Astrocyte of the spinal cord (primary cell): ENCODE results near the gene STMN3.

Experiments used
- DNase-seq: peaks from one replicate; pipeline ENCODE4 v3.0.0; 2011; ENCODE audit warnings: low read depth, low spot score
- H3K4me3 ChIP-seq: 2 replicates; pipeline ENCODE4 v1.5.1; 2011; ENCODE audit warnings: low read depth, mild to moderate bottlenecking, low read length, moderate library complexity
- CTCF ChIP-seq: IDR thresholded peaks from 2 replicates; pipeline ENCODE4 v1.5.1; 2012; ENCODE audit warnings: low read depth, mild to moderate bottlenecking, low read length, inconsistent platforms
- in situ Hi-C: cut with HindIII; loops from 2 replicates; pipeline ENCODE4 v1.10.0; 2017; ENCODE audit warnings: low sequenced_read_pairs

STMN3 gene

DNA sequence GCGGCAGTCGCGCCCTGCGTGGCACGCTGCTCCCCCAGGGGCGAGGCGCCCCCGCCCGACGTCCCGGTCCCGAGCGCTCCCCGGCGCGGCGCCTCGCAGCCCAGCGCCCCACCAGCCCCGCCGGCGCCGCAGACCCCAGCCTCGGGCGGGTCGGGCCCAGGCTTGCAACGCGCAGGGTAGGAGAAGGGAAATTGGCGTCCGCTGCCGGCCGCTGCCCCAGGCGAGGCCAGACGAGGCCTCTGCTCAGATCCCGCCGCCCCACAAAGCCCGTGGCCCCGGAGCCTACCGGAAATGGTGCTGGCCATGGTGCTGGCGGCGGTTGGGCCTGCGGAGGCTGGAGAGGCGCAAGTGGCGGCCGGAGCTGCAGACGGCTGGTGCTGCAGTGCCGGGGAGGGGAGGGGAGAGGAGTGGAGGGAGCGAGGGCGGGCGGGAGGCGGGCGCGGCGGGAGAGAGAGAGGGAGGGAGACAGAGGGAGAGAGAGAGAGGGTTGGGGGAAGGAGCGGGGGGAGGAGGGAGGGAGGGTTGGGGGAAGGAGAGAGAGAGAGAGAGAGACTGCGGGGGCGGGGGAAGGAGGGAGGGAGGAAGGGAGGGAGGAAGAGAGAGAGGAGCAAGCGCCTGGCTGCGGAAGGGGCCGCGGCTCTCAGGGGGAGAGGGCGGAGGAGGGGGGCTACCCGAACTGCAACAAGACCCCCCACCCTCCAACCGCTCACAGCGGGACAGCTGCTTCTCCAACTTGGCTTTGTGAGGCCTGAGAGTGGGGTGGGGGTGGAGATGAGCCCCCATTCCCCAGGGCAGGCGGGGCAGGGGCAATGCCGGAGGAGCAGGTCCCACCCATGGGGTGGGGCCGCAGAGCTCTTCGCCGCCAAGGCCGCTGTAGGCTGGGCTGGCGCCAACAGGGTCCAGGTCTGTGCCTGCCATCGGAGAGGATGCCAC, at the start of gene STMN3:
Gene STMN3 (minus strand): TSS at position 384 of the 933 bp plus-strand sequence. CDS start 79 bp downstream, at position 305.
- no peak for TF ChIP-seq CTCF
- DNase-seq: peak; percentile 95
- peak within 1 kb of the TSS; percentile 48 for H3K4me3 ChIP-seq
- in situ Hi-C loops: no loop called here

- in situ Hi-C loops: no loop called here
- no peak overlapping the region for H3K4me3 ChIP-seq
- TF ChIP-seq CTCF: no peak
- DNase-seq: no peak
Observed at GRCh38 chr20:63702036-63702665, 48.9 kb upstream of the STMN3 start.

GRCh38 chr20:63701329-63702035, 48.3 kb upstream of the STMN3 start:
- TF ChIP-seq CTCF: no peak
- DNase-seq: no peak
- in situ Hi-C loops: no loop called here
- H3K4me3 ChIP-seq: no peak overlapping the region

DNA sequence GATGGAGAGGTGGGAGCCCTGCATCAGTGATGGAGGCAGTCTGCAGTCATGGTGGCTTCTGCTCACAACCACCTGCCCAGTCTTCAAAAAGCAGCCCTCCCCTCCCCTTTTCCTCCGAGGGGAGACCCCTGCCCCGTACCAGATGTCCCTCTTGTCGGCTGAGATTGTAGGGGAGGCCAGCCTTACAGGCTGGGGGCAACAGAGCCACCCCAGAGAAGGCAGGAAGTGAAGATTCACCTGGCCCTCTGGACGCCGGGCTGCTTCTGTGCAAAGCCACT, 47.8 kb upstream of the STMN3 start:
- TF ChIP-seq CTCF: no peak
- DNase-seq: no peak
- H3K4me3 ChIP-seq: no peak overlapping the region
- in situ Hi-C loops: no loop called here

DNA sequence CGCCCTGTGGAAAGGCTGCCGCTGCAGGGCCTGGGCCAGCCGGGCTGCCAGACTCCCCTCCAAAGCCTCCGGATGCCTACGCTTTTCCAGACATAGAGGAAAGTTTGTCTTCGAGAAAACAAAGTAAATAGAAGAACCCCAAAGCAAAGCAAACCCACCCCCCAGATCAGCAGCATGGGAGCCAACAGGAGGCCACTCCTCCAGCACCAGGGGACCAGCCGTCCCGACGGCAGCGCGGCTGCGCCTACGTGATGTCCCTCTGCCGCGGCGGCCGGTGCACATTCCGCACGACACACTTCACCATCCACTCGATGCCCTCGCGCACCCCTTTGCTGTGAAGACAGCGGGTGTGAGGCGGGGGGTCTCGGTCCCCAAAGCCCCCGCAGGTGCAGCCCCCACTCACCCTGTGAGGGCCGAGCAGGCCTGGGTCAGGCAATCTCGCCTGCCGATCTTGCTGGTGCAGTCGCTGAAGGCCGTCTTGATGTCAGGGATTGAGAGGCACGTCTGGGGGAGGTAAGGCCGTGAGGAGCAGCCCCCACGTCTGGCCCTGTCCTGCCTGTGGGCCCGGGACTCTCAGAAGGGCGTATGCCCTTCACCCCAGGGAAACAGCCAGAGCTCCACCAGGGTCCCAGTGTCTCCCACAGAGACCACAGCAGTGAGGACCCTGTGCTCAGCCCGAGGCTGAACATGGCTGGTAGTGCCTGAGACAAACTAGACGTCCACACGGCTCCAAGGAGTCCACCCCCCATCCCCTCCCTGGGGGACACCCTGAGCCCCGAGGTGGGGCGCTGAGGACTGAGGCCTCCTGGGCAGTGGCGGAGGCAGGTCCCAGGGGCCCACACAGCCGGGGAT, 47.2 kb upstream of the STMN3 start:
- no peak for TF ChIP-seq CTCF
- no peak overlapping the region for H3K4me3 ChIP-seq
- in situ Hi-C loops: no loop called here
- no peak for DNase-seq

DNA sequence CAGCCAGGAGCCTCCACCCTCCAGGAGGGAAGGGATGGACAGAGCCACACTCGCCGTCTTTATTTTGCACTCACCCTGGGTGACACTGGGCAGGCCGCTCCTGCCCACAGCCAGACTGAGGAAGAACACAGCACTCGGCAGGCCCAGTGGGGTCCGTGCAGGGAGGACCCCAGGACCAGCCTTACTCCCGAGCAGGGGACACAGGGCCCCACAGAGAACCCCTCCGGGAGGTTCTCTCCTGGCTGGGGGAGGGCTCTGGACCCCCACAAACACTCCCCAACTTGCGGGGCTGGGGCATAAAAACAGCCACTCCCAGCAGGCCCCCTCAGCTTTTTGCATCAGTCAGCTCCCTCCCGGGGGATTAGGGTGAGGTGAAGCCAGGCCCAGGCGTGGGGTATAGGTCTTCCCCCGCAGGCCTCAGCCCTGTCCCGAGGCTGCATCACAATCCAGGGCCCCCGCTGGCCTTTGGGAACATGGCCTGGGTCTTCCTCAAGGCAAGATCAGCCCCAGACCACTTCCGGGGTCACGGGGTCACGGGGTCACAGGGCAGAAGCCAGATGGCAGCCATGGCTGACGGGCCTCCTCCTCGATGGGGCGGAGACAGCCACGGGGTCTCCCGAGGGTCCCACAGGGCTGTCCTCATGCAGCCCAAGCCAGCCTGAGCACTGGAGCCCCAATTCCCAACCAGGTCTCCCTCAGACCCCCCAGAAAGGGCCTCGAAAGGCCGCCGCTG, 46.4 kb upstream of the STMN3 start:
- no peak overlapping the region for H3K4me3 ChIP-seq
- no peak for TF ChIP-seq CTCF

More for the DNA sequence above, 46.4 kb upstream of the STMN3 start:
- in situ Hi-C loops: no loop called here
- DNase-seq: no peak
